HTR-8/SVneo (cell line): ENCODE measurements around the gene LIN54.

ENCODE experiments used
- DNase-seq: peaks from one replicate; pipeline ENCODE4 v3.0.0; 2011; ENCODE audit warnings: low spot score, mixed read lengths; ENCODE audit not compliant: insufficient read length
- FAIRE-seq: peaks from 2 replicates; lab custom pipeline; 2011; peaks lifted over from hg19 to GRCh38; lab: Jason Lieb, UNC

The LIN54 gene

DNA sequence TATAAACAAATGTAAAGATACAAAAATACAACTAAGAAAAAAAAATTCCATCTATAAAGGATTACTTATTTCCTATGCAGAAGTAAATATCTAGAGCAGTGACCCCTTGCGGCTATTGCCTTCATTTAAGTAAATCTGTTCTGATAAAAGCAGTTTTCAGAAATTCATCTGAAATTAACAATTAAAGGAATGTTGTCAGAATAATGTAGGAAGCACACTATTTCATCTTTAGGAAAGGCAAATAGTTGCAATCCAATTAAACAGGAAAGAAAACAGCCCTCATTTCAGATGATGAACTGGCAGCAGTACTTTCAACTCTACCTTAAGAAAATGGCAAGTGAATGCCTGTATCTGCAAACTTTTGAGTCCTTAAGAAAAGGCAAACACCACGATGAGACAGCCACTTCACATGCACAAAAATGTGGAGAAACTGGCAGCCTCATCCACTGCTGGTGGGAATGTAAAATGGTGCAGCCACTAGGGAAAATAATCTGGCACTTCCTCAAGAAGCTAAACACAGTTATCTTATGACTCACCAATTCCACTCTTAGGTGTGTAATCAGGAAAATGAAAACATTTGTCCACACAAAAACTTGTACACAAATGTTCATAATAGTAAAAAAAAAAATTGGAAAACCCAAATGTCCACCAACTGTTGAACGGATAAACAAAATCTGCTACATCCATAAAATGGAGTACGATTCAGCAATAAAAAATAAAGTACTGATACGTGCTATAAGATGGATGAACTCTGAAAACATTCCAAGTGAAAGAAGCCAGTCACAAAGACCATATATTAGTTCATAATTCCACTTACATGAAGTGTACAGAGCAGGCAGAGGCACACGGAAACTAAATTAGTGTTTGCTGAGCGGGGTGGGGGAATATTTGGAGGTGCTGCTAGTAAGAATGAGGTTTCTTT lies 112.0 kb downstream of the LIN54 start:
- no peak for FAIRE-seq
- no peak for DNase-seq

DNA sequence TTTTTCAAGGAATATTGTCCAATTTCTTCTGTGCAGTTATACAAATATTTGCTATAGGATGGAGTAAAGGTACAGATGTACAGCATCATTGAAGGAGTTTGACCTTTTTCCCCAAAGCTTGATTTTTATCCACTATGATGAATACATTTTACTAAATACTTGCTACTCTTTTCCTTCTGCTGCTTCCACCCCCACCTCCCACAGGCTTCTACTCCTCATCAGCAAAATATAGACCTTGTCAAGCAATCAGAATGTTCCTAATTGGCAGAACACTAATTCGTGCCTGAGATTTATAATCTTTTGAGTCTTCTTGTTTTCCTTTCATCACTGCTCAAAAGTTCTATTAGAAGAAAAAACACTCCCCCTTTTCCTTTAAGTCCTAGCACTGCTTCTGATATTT lies 113.9 kb downstream of the LIN54 start:
- no peak for FAIRE-seq

DNA sequence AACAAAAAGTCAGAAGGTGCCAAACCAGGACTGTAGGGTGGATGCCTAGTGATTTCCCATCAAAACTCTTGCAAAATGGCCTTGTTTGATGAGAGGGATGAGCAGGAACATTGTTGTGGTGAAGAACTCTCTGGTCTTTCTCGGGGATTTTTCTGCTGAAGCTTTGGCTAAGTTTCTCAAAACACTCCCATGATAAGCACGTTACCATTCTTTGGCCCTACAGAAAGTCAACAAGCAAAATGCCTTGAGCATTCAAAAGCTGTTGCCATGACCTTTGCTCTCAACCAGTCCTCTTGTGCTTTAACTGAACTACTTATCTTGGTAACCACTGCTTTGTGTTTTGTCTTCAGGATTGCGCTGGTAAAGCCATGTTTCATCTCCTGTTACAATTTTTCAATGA lies 116.7 kb downstream of the LIN54 start:
- FAIRE-seq (no peak), DNase-seq (no peak)

More for the DNA sequence above, 113.9 kb downstream of the LIN54 start:
- DNase-seq: no peak

DNA sequence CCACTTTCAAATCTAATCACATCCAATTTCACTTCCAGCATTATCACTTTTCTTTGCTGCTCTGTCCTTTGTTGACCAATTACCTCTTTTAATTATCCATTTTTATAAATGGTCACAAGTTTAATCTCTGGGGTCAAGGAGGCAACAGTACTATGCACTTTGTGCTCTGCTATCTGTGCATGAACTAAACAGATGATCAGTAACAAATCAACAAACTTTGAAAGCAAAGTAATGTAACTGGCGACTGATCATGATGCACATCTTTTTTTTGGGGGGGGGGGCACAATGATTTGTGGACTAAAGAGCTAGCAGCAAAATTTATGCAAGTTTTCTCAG lies 118.2 kb downstream of the LIN54 start:
- DNase-seq (no peak), FAIRE-seq (no peak)

DNA sequence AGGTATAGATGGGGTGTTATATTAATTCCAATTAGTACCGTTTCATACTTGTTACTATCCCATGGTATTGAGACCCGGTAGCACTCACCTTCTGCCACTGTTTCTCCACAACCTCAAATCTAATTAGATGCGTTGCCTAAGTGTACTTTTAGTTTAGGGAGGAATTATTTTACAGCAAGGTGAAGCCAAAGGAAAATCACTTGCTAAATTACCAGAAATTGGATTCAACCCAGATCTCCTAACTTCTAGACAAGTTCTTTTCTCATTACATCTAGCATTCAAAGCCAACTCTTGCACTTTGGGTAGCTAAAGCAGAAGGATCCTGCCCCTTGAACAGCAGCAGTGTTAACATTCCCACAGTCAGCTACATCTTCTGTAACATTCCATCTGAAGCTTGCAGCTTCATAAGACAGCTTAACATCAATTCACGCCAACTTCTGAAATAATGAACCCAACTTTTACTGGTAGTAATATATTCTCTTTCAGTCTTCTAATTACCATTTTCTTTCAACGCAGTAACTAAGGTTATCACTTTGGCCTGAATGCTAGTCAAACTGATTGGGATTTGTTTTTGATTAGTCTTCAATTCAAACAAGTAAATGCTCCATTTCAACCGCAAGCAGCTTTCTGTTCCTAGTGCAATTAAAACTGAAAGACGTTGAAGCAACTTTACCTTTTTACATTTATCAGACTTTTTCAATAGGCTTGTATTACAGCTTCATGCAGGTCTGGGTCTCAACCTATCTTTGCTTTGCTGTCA lies 118.7 kb downstream of the LIN54 start:
- no peak for DNase-seq
- no peak for FAIRE-seq

DNA sequence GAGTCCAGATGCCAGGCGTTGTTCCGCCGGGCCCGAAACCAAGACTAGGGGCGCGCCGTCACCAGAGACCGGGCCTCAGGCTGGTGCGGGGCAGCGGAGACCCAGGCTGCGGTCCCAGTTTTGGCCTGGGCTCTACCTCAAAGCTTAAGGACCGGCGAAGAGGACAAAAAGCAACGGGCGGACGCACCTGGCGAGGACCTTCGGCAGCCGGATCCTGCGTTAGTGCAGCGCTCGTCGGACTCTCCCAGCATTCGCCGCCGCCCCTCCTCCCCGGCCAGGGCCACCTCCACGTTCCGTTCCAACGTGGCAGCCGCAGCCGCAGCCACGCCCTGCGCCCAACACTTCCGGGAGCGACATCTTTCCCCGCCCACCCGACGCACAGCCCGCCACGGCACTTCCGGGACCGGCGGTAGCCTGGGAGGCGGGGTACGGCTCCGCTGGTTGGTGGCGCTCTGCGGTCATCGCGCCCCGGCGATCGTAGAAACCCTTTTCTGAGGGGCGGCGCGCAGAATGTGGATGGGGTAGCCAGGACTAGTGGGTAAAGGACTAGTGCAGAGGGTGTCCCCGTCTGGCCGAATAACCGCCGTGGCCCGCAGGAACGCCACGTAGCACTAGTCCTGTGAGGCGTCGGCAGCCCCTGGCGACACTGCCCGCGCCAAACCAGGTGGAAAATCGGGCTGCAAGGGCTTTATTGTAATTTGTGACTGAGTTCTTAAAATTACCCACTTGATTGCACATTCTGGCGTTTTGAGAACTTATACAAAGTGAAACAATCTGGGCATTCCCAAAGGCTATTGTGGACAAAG lies 119.5 kb downstream of the LIN54 start, which contains the start of gene SEC31A:
SEC31A (minus strand) TSS at position 253 of the 806 bp plus-strand sequence. CDS start 9,217 bp downstream, outside the sequence.
- FAIRE-seq: peak; percentile 4

DNA sequence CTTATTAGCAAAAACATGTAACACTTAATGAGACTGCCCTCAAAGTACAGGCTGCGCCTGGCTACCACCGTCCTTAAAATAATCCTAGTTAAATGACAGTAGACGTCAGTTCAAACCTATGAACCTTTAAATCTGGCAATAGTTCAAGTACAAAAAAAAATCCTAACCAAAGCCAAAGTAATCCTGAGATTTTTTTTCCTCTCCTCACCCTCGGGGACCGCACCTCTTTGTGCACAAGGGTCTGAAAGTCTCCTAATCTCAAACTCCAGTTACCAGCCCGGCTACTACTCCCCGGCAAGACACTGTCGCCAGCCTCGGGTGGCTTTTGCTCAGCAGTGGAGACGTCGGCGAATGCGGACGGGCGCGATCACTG lies 120.1 kb downstream of the LIN54 start:
- peak; percentile 14 for DNase-seq
- no peak for FAIRE-seq

More for the DNA sequence above, 119.5 kb downstream of the LIN54 start, which contains the start of gene SEC31A:
- peak; percentile 69 for DNase-seq

DNA sequence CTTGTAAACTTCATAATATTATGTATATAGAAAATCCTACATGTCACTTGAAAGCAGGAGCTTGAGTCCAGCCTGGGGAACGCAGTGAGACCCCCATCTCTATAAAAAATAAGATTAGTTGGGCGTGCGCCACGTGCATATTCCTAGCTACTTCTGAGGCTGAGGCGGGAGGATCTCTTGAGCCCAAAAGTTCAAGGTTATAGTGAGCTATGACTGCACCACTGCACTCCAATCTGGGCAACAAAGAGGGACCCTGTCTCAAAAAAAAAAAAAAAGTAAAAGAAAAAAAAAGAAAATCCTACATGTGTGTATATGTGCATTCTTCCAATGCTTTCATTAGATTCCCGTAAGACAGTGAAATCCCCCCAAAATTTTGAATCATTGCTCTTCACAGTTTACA lies 121.3 kb downstream of the LIN54 start:
- DNase-seq (no peak), FAIRE-seq (no peak)

DNA sequence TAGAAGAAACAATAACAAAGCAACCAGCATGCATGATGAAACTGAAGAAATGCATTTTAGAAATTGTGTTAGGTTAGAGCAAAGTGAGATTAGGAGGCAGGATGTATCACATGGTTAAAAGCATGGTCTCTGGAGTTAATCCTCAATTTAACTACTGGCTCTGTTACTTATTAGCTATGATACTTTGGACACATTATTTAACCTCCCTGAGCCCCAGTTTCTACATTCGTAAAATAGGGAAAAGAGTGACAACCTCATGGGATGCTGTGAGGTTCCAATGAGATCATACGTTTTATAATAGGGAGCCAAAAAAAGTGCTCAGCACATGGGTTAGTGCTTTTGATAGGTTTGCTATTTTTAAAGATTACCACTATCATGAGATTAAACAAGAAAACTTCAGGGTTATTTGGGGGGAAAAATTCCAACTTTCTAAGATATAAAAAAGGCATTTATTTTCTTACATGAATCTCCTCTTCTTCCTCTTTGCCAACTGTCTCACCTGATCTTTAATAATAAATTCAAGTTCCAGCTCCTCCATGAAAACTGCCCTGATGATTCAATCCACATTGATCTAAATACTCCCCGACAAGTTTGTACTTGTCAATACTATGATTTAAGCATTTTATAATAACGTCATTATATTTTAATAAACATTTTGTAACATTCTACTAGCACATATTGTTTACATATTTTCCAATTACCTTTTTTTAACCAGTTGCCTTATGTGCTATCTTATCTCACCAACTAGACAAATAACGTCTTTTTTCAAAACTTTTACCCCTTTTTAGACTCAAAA lies 124.3 kb downstream of the LIN54 start:
- no peak for DNase-seq
- FAIRE-seq: no peak

DNA sequence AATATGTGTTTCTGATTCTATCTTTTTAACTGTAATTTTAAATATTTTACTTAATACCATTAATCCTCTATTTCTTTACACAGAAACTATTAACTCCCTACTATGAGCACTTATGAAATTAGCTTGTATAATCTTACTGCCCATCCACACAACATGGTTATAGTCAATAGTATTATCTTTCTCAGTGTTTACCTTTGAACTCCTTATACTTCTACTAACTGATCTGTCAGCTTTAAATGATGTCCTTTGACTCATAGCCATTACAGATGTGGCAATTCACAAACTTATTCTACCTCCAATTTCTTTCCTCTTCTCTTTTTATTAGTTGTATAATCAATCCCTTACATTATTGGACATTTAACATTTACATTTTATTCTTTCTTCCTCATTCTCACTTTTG lies 125.2 kb downstream of the LIN54 start:
- DNase-seq (no peak), FAIRE-seq (no peak)
